ENCODE data around the gene RALGAPA1.

- TF ChIP-seq EZH2 (IDR thresholded peaks at IDR 0.05; ENCODE audit: borderline replicate concordance, insufficient read depth, low read length, poor library complexity, severe bottlenecking) = no peak
- TF ChIP-seq CTCF (IDR thresholded peaks at IDR 0.05; ENCODE audit: poor library complexity, severe bottlenecking) = no peak
- TF ChIP-seq REST (IDR thresholded peaks at IDR 0.05; ENCODE audit: borderline replicate concordance) = no peak
Measured at GRCh38 chr14:35750202-35750904, 58.7 kb downstream of the RALGAPA1 start.

Measured in neural cell (in vitro differentiated cells).